ENCODE data around the gene TIMM10.

TIMM10 gene

DNA sequence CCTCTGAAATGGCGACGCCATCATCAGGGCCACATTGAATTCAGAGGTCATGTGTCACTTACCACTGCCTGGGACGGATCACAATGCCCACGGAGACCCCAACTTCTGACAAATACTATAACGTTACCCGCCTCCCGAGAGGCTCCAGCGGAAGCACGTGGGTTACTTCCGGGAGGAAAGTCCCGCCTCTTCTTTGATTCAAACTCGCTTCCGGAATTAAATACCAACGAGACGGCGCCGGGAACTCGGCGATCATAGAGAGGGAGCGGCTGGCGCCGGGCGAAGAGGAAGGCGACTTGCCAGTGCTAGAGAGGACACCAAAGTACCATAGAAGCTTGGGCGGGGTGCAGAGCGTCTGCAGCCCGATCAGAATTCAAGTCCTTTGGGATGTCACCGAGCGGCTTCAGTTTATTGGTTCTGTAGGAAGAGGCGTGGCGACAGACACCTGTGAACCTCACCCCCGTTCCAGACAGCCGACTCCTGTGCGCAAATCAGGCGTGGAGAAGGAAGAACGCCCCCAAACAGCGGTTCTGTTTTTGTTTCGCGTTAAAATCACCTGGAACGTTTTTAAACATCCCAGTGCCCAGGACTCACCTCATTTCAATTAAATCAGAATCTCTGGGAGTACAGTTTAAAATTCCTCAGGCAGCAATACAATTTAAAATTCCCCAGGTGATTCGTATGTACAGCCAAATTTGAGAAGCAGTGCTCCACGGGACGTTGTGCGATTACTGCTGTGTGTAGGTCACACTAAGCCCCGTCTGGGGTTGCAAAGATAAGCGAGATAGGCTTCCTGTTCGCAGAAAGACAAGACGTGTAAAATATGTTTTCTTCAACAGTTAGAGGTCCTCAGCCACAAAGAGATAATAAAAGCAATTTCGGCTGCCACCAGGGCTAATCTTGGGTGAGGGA is at the start of gene TIMM10:
Gene TIMM10, minus strand, starts transcription at position 159 of the 912 bp plus-strand sequence. CDS start 565 bp downstream, outside the sequence.
- DNase-seq, result peak; percentile 95

DNA sequence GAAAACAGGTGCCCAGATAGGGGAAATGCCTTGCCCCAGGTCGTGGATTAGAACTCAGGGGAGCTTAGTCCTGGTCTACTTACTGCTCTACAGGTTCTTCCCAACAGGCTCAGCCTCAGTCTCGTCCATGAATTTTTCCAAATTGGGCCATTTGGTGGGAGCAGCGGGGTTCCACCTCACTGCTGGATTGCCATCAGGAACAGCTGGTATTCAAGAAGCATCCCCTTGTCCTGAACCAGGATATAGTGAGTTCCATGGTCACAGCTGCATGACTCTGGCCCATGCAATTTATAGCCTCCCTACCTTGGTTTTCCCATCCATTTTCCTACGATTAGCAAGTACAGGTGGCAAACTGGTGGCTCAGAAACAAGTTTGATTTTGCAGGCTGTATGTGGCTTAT is 43.5 kb upstream of the TIMM10 start:
- DNase-seq, result no peak

- no peak for DNase-seq
These were observed 41.1 kb upstream of the TIMM10 start for GRCh38 chr11:57571606-57572005.

- DNase-seq, result peak; percentile 92
These were observed 37.8 kb upstream of the TIMM10 start for GRCh38 chr11:57568330-57568766.

DNA sequence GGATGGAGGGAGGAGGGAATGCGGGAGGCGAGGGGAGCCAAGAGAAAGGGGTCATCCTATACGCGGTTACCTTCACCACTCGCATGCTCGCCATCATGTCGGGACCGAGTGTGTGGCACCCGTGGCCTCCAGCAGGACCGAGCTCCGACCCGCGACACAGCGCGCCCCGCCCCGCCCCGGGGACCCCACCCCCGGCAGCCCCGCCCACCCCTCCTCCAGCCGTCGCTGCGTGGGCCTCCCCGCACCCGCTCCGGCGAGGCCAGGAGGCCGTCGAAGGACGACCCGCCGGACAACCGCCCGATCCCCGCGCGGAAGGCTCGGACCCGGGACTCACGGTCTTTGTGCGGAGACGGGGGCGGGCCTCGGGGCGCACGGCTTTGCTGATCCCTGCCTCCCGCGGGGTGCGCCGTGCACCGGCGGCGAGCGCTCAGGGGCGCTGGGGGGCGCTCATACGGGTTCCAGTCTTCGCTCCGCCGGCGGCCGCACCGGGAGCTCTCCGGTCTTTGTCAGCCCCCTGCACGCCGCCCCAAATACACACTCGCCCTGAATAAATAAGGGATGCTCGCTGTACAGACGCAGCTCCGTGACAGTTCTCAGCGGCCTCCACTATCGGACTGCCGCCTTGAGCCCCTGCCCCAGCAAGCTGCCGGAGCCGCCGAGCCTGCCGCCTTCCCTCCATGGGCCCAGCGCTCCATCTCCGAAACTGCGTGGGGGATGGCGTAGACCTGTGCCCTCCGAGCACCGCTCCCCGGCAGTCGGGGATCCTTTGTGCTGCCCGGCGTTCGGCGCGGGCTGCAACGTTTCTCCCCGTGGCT is 37.2 kb upstream of the TIMM10 start, which contains the start of gene UBE2L6:
Gene UBE2L6, minus strand, starts transcription at position 158 of the 815 bp plus-strand sequence. Its CDS starts 61 bp downstream, at position 97.
- DNase-seq, result peak; percentile 77

GRCh38 chr11:57566905-57567514 is 36.5 kb upstream of the TIMM10 start:
- DNase-seq, result peak; percentile 45

DNA sequence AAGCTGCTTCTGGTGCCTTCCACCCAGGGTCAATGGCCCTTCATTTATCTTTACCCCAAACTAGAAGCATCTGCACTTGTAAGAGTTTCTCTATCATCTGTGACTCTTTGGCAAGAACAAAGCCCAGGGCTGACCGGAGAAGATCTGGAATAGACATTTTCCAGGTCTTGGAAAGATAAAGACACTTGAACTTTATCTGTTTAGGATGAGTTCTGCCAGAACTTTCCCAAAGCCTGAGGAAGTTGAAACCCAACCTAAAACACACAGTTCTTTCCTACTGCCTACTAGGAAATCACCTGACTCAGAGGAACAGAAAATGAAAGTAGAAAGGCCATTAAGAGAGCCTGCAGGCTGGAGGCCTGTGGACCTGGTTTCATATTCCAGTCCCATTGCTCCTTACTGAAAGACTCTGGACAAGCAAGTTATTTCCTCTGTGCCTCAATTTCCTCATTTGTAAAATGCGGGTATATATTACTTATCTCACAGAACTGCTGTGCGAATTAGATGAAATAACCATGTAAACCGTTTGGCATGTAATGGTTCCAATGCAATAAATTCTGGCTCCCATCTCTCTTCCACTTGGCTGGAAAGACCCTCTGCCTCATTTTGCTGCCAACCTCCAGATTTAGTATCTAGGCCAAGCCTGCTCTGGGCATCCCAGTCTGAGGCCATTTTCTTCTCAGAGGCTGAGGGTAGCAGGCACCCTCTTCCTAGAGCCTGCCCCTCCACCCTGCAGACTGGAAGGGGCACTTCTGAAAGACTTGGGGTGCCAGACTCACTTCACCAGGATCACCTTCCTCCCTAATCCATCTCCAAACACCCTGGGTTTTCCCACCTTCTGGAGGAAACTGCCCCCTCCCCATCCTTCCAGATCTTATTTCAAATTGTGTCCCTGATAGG is 35.7 kb upstream of the TIMM10 start:
- DNase-seq, result peak; percentile 43

DNA sequence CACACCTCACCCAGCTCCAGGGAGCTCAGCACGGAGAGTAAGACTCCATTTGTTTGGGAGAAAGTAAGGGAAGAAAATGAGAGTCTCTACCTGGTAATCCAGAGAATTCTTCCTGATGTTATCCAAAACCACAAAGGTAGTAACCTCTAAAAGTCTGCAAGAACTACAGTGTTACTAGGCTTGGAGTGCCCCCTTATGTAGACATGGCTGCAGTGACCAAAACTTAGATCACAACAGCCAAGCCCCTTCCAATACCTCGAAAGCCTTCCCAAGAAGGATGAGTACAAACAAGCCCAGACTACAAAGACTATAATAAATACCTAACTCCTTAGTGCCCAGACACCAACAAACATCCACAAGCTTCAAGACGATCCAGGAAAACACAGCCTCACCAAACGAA is 32.0 kb upstream of the TIMM10 start:
- no peak for DNase-seq

DNA sequence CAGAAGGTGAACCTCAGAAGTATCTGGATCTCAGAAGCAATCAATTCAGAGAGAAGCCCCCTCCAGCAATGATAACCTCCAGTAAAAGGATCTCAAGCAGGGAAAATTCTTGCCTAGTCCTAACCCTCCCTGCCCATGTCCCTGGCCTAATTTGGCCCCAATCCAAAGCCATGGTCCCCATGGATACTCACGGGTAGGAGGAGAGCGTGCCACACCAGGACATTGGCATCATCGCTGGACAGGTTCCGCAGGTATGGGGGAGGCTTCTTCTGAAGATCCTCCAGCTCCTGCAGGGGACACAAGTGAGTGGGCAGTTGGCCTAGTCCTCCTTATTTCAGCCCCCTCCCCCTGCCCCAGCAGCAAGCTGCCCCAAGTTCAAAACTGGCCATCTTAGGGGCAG is 29.6 kb upstream of the TIMM10 start:
- no peak for DNase-seq

GRCh38 chr11:57556041-57556440 is 25.5 kb upstream of the TIMM10 start:
- no peak for DNase-seq

GRCh38 chr11:57555393-57555792 is 24.8 kb upstream of the TIMM10 start:
- no peak for DNase-seq

DNA sequence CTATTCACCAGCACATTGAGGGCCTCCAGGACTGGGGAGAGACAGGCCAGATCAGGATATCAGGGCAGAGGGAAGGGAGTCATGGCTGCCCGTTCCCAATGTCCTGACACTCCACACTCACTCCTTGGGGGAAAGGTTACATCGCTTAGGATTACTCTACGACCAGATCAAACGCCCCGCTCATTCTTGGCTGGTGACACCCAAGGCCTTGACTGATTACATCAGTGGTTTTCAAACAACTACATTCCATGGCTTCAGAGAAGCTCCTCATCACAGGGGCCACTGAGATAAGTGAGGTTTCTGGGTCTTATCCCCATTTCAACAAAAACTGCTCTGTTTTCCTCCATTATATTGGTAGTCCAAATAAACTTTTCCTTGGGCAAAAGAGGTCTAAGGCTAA is 21.9 kb upstream of the TIMM10 start:
- DNase-seq, result no peak

DNA sequence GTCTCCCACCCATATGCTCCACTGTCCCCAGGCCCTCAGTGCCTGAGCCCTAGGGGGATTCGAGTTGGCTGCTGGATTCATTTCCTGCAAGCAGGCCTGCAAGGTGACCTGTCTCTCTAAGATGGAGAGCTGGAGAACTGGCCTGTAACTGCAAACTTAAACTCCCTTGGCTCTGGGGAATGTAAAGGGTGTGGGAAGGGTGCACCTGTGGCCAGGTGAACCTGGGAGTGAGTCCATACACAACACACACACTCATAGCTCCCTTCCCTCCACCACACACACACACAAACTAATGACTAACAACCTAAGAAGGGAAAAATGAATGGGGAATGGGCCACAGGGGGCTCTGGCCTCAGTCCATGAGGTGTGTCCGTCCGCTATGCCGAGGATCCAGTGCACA is 21.4 kb upstream of the TIMM10 start:
- DNase-seq, result no peak

DNA sequence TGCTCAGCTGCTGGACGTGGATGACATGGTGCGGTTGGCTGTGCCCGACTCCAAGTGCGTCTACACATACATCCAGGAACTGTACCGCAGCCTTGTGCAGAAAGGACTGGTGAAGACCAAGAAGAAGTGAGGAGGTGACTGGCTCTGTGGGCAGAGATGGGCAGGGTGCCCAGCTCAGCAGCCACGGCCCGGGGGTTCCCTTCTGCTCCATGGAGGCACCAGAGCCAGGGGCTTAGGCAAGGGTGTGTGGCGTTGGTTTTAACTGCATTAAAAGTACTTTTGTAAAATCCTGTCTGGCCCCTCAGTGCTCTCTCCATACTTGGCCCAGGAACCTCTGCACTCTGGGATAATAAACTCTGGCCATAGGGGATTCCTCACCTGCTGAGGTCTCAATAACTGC is 19.4 kb upstream of the TIMM10 start:
- DNase-seq, result no peak

DNA sequence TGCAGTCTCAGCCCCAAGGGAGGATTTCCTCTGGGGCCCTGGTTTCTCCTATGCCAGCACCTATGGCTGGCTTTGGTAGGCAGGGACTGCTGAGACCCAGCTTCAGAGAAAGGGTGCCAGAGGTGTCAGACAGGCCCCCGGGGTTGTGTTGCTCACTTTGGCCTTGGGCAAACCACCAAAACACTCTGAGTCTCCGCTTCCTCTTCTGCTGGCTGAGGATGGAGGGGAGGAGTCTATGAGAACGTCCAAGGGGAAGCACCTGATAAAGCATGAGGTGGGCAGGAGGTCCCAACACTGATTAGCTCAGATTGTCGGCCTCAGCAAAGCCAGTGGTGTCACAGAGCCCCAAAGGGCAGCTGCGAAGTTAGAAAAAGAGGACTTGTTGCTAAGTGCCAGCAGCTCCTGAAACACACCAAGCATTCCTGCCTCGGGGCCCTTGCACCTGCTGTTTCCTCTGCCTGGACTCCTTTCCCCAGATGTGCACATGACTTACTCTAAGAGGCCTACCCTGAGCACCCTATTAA is 17.4 kb upstream of the TIMM10 start:
- no peak for DNase-seq

- no peak for DNase-seq
These were observed 16.4 kb upstream of the TIMM10 start for GRCh38 chr11:57546869-57547475.

DNA sequence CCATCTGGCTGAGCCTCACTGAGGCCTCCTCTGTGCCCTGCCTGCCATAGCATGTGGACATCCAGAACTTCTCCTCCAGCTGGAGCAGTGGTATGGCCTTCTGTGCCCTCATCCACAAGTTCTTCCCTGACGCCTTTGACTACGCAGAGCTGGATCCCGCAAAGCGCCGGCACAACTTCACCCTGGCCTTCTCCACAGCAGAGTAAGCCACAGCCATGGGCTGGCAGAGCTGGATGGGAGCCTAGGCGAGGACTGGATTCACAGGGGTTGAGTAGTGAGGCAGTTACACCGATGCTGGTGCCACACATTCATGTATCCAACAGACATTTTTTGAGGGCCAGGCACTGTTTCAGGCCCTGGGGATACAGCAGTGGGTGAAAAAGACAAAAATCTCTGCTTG is 15.9 kb upstream of the TIMM10 start:
- DNase-seq, result no peak

GRCh38 chr11:57545883-57546282 is 15.3 kb upstream of the TIMM10 start:
- no peak for DNase-seq

DNA sequence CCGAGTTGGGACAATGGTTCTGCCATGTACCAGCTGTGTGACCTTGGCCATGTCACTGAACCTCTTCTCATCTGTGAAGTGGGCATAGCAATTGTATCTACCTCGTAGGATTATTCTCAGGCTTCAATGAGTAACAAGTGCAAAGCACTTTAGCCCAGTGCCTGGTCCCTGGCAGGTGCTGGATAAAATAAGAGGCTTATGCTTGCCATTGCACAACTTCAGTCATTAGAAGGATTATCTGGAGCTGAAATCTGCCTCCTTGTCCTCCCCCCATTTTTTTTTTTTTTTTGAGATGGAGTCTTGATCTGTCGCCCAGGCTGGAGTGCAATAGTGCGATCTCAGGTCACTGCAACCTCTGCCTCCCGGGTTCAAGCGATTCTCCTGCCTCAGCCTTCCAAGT is 14.0 kb upstream of the TIMM10 start:
- no peak for DNase-seq

DNA sequence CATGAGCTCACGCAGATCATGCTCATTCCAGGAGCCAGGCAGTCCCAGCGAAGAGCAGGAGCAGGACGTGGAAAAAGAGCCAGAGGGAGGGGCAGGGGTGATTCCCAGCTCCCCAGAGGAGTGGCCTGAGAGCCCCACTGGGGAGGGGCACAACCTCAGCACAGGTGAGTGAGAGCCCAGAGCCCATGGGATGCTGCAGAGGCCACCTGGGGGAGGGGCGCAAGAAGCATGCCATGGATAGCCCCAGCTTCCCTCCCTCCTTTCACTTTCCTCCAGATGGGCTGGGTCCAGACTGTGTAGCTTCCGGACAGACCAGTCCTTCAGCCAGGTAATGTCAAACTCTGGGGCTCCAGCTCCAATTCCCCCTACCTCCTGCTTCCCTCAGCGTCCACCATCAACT is 13.0 kb upstream of the TIMM10 start:
- DNase-seq, result no peak

DNA sequence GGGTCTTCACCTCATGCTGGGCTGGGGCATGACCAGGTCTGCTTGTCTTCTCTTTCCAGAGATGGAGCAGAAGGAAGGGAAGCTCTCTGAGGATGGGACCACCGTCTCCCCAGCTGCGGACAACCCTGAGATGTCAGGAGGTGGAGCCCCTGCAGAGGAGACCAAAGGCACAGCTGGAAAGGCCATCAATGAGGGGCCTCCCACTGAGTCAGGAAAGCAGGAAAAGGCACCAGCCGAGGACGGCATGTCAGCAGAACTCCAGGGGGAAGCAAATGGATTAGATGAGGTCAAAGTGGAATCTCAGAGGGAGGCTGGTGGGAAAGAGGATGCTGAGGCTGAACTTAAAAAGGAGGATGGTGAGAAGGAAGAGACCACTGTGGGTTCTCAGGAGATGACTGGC is 12.0 kb upstream of the TIMM10 start:
- no peak for DNase-seq
